ENCODE measurements around the gene ERBIN.

ERBIN gene

DNA sequence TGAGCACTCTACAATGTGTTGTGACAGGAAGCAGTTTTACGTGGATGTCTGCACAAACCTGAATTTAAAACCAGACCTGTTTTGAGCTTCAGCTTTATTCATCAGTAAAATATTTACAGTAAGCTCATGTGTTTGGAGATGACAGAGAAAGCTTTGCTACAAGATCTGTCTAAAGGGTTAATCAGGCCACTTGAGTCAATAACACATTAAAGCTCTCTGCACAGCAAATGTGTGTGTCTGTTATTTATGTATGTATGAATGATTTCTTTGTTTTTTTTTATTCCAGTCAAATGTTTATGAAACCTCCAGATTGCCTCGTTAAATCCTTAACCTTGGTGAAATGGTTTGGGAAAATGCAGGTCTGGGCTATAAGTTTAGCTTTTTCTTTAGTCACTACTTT lies 140.5 kb downstream of the ERBIN start:
- no peak for DNase-seq (ENCODE audit: low read depth in 1 of 2, low spot score in 1 of 2)
- in situ Hi-C loops (cut with HindIII; ENCODE audit: low pct_unique_long_range_greater_than_20kb, low sequenced_read_pairs), result no loop called here
- TF ChIP-seq JUND (IDR thresholded peaks at IDR 0.05; ENCODE audit: low read depth), result no peak

DNA sequence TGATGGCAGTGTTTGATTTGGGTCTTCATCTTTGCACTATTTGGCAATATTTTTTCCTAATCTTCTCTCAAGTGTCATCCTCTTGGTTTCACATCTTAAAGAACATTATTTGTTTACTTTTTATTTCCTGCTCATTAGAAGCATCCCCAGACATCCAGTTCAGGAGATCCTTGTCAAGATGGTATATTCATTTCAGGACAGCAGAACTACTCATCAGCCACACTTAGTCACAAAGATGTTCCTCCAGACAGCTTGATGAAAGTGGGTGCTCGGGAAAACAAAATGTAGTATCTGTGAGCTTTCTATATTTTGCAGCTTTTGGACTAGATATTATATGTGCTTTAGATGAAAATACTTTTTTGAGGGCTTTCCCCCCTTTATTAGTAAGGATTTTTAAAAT lies 145.7 kb downstream of the ERBIN start:
- DNase-seq (ENCODE audit: low read depth in 1 of 2, low spot score in 1 of 2), result no peak
- in situ Hi-C loops (cut with HindIII; ENCODE audit: low pct_unique_long_range_greater_than_20kb, low sequenced_read_pairs), result no loop called here
- TF ChIP-seq JUND (IDR thresholded peaks at IDR 0.05; ENCODE audit: low read depth), result no peak

DNA sequence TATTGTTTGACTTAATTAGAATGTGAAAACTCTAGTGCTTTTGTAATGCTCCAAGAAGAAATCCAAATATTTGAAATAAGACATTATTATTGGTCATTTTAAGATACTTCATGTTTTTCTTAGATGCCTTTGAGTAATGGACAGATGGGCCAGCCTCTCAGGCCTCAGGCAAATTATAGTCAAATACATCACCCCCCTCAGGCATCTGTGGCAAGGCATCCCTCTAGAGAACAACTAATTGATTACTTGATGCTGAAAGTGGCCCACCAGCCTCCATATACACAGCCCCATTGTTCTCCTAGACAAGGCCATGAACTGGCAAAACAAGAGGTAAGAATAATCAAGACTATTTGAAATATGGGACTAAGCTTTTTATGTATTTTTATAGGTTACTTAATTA lies 148.5 kb downstream of the ERBIN start:
- in situ Hi-C loops (cut with HindIII; ENCODE audit: low pct_unique_long_range_greater_than_20kb, low sequenced_read_pairs), result no loop called here
- DNase-seq (ENCODE audit: low read depth in 1 of 2, low spot score in 1 of 2), result no peak
- no peak for TF ChIP-seq JUND (IDR thresholded peaks at IDR 0.05; ENCODE audit: low read depth)

DNA sequence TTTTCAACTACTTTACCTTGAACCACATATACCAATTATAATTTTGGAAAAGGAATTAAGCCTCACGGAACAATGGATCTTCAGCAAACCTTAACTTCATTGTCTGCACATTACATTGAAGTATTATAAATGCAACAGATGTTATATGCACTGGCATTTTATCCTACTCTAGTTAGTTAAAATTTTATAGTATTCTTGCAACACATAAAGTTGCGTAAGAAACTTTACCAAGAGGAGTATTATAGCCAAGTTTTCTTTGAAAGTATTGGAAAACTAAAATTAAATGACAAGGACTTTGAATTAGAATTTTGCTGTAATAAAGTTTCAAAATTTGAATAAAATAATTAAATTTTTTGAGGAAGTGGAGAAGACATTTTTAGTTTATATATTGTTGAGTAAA lies 154.3 kb downstream of the ERBIN start:
- no peak for DNase-seq (ENCODE audit: low read depth in 1 of 2, low spot score in 1 of 2)
- no peak for TF ChIP-seq JUND (IDR thresholded peaks at IDR 0.05; ENCODE audit: low read depth)

DNA sequence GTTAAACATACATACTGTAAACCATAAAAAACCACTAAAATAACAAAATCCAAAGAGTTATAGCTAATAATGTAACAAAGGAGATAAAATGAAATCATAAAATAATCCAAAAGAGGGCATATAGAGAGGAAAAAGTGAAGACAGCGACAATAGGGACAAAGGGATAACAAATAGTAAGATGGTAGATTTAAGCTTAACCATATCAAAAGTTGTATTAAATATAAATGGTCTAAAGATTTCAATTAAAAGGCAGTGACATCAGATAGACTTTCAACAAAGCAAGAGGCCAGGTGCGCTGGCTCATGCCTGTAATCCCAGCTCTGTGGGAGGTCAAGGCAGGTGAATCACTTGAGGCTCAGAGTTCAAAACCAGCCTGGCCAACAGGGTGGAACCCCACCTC lies 163.0 kb downstream of the ERBIN start:
- no peak for DNase-seq (ENCODE audit: low read depth in 1 of 2, low spot score in 1 of 2)

More for the DNA sequence above, 154.3 kb downstream of the ERBIN start:
- in situ Hi-C loops (cut with HindIII; ENCODE audit: low pct_unique_long_range_greater_than_20kb, low sequenced_read_pairs), result no loop called here

DNA sequence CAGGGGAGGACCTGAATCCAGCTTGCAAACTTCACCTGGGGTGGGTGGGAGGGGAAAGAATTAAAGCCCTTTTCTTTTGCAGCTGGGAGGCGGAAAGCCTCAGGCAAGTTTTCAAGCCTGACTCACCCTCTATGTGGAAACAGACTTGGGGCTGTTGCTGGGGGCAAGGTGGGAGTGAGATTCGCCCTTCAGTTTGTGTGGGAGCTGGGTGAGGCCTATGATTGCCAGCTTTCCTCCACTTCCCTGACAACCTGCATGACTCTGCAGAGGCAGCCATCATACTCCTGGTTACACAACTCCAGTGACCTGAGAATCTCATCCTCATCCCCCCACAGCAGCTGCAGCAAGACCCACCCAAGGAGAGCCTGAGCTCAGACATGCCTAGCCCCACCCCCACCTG lies 174.5 kb downstream of the ERBIN start:
- no peak for TF ChIP-seq JUND (IDR thresholded peaks at IDR 0.05; ENCODE audit: low read depth)
- in situ Hi-C loops (cut with HindIII; ENCODE audit: low pct_unique_long_range_greater_than_20kb, low sequenced_read_pairs), result no loop called here
- no peak for DNase-seq (ENCODE audit: low read depth in 1 of 2, low spot score in 1 of 2)

More for the DNA sequence above, 163.0 kb downstream of the ERBIN start:
- TF ChIP-seq JUND (IDR thresholded peaks at IDR 0.05; ENCODE audit: low read depth), result no peak
- in situ Hi-C loops (cut with HindIII; ENCODE audit: low pct_unique_long_range_greater_than_20kb, low sequenced_read_pairs), result no loop called here

DNA sequence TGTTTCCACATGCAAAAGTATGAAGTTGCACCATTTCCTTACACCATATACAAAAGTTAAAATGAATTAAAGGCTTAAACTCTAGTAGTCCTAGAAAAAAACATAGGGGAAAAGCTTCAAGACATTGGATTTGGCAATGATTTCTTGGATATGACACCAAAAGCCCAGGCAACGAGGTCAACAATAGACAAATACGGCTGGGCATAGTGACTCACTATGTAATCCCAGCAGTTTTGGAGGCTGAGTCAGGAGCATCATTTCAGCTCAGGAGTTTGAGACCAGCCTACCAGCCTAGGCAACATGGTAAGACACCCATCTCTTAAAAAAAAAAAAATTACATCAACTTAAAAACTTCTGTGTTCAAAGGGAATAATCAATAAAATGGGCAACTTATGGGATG lies 186.8 kb downstream of the ERBIN start:
- no peak for TF ChIP-seq JUND (IDR thresholded peaks at IDR 0.05; ENCODE audit: low read depth)
- in situ Hi-C loops (cut with HindIII; ENCODE audit: low pct_unique_long_range_greater_than_20kb, low sequenced_read_pairs), result no loop called here
- DNase-seq (ENCODE audit: low read depth in 1 of 2, low spot score in 1 of 2), result no peak

DNA sequence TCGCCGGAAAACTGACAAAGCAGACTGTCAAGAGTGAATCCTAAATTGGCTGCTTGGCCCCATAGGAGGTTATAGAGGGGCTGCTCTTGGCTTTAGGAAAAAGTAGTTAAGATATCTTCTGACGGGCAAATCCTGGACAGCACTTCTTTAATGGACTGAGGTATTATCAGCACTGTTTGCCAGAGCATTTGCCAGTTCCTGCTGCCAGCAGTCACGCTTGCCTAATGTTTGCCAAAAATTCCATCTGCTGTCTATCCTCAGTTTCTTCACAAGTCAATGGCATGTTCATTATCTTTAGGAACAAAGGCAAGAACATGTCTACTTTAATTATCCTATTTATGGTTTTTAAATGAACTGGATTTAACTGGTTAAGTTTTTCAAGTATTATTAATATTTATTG lies 191.9 kb downstream of the ERBIN start:
- no peak for TF ChIP-seq JUND (IDR thresholded peaks at IDR 0.05; ENCODE audit: low read depth)
- no peak for DNase-seq (ENCODE audit: low read depth in 1 of 2, low spot score in 1 of 2)
- in situ Hi-C loops (cut with HindIII; ENCODE audit: low pct_unique_long_range_greater_than_20kb, low sequenced_read_pairs), result no loop called here

DNA sequence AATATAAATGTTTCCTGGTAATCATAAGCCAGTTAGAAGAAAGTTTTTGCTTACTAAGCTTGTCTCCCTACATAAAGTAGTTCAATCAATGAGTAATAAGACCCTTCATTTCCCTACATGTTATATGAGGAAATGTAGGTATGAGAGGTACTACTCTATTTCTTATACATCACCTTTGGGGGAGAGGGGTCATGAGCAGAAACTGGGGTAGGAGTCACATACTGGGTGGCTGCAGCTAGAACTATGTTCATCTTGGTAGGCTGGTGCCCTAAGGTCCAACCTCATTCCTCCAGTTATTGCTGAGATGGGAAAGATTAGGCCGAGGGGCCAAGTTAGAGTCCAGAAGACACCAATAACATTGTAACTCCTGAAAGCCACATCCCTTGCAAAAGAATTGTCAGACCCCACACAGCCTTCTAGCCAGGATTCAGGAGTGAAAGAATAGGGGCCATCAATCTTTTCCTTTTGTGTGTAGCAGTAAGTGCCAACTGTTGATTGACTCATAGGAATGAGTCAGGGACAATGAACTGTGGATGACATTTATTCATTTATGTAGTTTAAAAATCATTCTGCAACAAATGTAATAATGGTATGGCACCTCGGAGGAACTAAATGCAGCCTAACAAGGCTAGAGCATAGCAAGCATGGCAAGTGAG lies 196.1 kb downstream of the ERBIN start:
- no peak for TF ChIP-seq JUND (IDR thresholded peaks at IDR 0.05; ENCODE audit: low read depth)
- no peak for DNase-seq (ENCODE audit: low read depth in 1 of 2, low spot score in 1 of 2)
- in situ Hi-C loops (cut with HindIII; ENCODE audit: low pct_unique_long_range_greater_than_20kb, low sequenced_read_pairs), result no loop called here

DNA sequence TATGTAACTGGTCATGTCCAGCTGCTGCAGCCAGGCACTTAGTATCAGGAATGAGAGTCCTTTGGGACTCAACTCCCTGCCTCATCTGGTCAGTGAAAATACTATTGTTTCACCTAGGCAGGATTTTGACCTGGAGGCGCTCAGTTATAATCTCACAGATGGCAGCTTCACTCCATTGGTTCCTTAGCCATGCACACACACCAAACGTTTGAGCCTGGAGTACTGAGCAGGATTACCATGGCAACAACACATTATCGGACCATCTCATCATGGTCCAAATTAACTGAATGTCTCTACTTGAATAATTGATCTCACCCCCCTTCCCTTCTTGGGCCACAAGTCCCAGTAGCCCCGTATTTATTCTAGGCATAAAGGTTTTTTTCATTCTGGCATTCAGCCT lies 202.8 kb downstream of the ERBIN start:
- no peak for DNase-seq (ENCODE audit: low read depth in 1 of 2, low spot score in 1 of 2)
- in situ Hi-C loops (cut with HindIII; ENCODE audit: low pct_unique_long_range_greater_than_20kb, low sequenced_read_pairs), result no loop called here
- TF ChIP-seq JUND (IDR thresholded peaks at IDR 0.05; ENCODE audit: low read depth), result no peak

DNA sequence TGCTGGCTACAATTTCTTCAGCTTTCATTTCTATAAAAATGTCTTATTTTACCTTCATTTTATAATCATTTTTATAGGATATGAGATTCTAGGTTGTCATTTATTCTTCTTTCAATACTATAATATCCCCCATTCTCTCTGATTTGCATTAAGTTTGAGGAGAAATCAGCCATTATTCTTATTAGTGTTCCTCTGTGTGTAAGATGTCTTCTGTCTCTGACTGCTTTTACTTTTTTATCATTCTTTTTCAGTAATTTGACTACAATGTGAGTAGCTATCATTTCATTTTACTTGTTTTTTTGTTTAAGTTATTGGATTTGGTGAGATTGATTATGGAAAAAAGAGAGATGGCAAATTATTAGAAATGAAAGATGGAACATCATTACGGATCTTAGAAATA lies 204.1 kb downstream of the ERBIN start:
- TF ChIP-seq JUND (IDR thresholded peaks at IDR 0.05; ENCODE audit: low read depth), result no peak
- in situ Hi-C loops (cut with HindIII; ENCODE audit: low pct_unique_long_range_greater_than_20kb, low sequenced_read_pairs), result no loop called here
- no peak for DNase-seq (ENCODE audit: low read depth in 1 of 2, low spot score in 1 of 2)

Measured in T47D (cell line).